Duodenal mucosa (tissue), 2 donors: ENCODE measurements around the gene SMPD4.
"Not testable (repeated sequence)": the region's sequence is repeated elsewhere in the genome, so short reads cannot be mapped to it uniquely, and the experiment has no call there.

Source experiments
- H3K27ac ChIP-seq: one replicate; pipeline ENCODE4 v1.7.0; 2013; ENCODE audit warnings: low read depth, low read length
- H3K27me3 ChIP-seq, 2 donors: one replicate each; pipeline ENCODE4 v1.7.0; 2013; ENCODE audit warnings: low read length in 2 of 2, control low read depth in 1 of 2; ENCODE audit not compliant: insufficient read depth in 2 of 2, control insufficient read depth in 1 of 2
- H3K36me3 ChIP-seq, 2 donors: one replicate each; pipeline ENCODE4 v1.7.0; 2013; ENCODE audit warnings: low read length in 2 of 2, control low read depth in 1 of 2; ENCODE audit not compliant: insufficient read depth in 2 of 2, control insufficient read depth in 1 of 2
- H3K4me1 ChIP-seq, 2 donors: one replicate each; pipeline ENCODE4 v1.7.0; 2013; ENCODE audit warnings: low read length in 2 of 2, control low read depth in 1 of 2; ENCODE audit not compliant: insufficient read depth in 2 of 2, control insufficient read depth in 1 of 2
- H3K4me3 ChIP-seq, 2 donors: one replicate each; pipeline ENCODE4 v1.7.0; 2013; ENCODE audit warnings: low read length in 2 of 2, low read depth in 1 of 2
- H3K9ac ChIP-seq, 2 donors: one replicate each; pipeline ENCODE4 v1.7.0; 2013; ENCODE audit warnings: low read length in 2 of 2, low read depth in 1 of 2
- H3K9me3 ChIP-seq, 2 donors: one replicate each; pipeline ENCODE4 v1.7.0; 2013; ENCODE audit warnings: low read length in 2 of 2, control low read depth in 1 of 2; ENCODE audit not compliant: control insufficient read depth in 1 of 2

SMPD4 gene

GRCh38 chr2:130151145-130151512 is 30.3 kb downstream of the SMPD4 start:
- H3K9ac ChIP-seq, H3K9me3 ChIP-seq, H3K27me3 ChIP-seq, H3K4me3 ChIP-seq, H3K4me1 ChIP-seq, H3K27ac ChIP-seq: not testable (repeated sequence)
- peaks cover 0 to 21% of the 10 kb centered on the region in 2 donors for H3K36me3 ChIP-seq

GRCh38 chr2:130150181-130151144 is 30.9 kb downstream of the SMPD4 start:
- H3K27ac ChIP-seq = no peak overlapping the region
- H3K4me1 ChIP-seq = no peaks in the 10 kb centered on the region
- H3K9ac ChIP-seq = no peak overlapping the region
- no peak overlapping the region for H3K4me3 ChIP-seq
- H3K9me3 ChIP-seq = no peaks in the 10 kb centered on the region
- no peaks in the 10 kb centered on the region for H3K27me3 ChIP-seq
- H3K36me3 ChIP-seq = peaks cover 0 to 21% of the 10 kb centered on the region in 2 donors

- not testable (repeated sequence) for H3K9me3 ChIP-seq, H3K9ac ChIP-seq, H3K4me3 ChIP-seq, H3K27ac ChIP-seq, H3K4me1 ChIP-seq, H3K27me3 ChIP-seq
- peaks cover 0 to 19% of the 10 kb centered on the region in 2 donors for H3K36me3 ChIP-seq
These were observed 32.9 kb downstream of the SMPD4 start for GRCh38 chr2:130148515-130148914.

- H3K4me3 ChIP-seq, H3K9me3 ChIP-seq, H3K9ac ChIP-seq, H3K4me1 ChIP-seq, H3K27ac ChIP-seq, H3K27me3 ChIP-seq, H3K36me3 ChIP-seq: not testable (repeated sequence)
These were observed 36.4 kb downstream of the SMPD4 start, which contains the start of gene CCDC74B for GRCh38 chr2:130145006-130145414. Gene CCDC74B (minus strand): TSS chr2:130145112. CDS start chr2:130144996, 116 bp downstream.

- H3K4me3 ChIP-seq, H3K27me3 ChIP-seq: not testable (repeated sequence)
These were observed 37.9 kb downstream of the SMPD4 start for GRCh38 chr2:130143266-130144039.

GRCh38 chr2:130142396-130143265 is 38.8 kb downstream of the SMPD4 start:
- H3K27me3 ChIP-seq, H3K36me3 ChIP-seq, H3K4me3 ChIP-seq: not testable (repeated sequence)

More at GRCh38 chr2:130143266-130144039, 37.9 kb downstream of the SMPD4 start:
- not testable (repeated sequence) for H3K27ac ChIP-seq, H3K9me3 ChIP-seq, H3K4me1 ChIP-seq, H3K9ac ChIP-seq, H3K36me3 ChIP-seq

GRCh38 chr2:130141645-130142370 is 39.6 kb downstream of the SMPD4 start:
- not testable (repeated sequence) for H3K4me3 ChIP-seq, H3K9me3 ChIP-seq, H3K36me3 ChIP-seq, H3K27ac ChIP-seq, H3K27me3 ChIP-seq, H3K9ac ChIP-seq, H3K4me1 ChIP-seq

More at GRCh38 chr2:130142396-130143265, 38.8 kb downstream of the SMPD4 start:
- H3K4me1 ChIP-seq, H3K9me3 ChIP-seq, H3K9ac ChIP-seq, H3K27ac ChIP-seq: not testable (repeated sequence)

GRCh38 chr2:130141002-130141401 is 40.4 kb downstream of the SMPD4 start:
- not testable (repeated sequence) for H3K4me1 ChIP-seq, H3K27ac ChIP-seq

GRCh38 chr2:130140516-130140915 is 40.9 kb downstream of the SMPD4 start:
- not testable (repeated sequence) for H3K4me1 ChIP-seq, H3K36me3 ChIP-seq, H3K9ac ChIP-seq

More at GRCh38 chr2:130141002-130141401, 40.4 kb downstream of the SMPD4 start:
- not testable (repeated sequence) for H3K4me3 ChIP-seq, H3K27me3 ChIP-seq, H3K36me3 ChIP-seq, H3K9ac ChIP-seq, H3K9me3 ChIP-seq

More at GRCh38 chr2:130140516-130140915, 40.9 kb downstream of the SMPD4 start:
- H3K9me3 ChIP-seq, H3K27ac ChIP-seq, H3K27me3 ChIP-seq, H3K4me3 ChIP-seq: not testable (repeated sequence)
